ENCODE measurements around the gene HTRA2.

HTRA2 gene

GRCh38 chr2:74505448-74506246, 24.1 kb upstream of the HTRA2 start:
- ATAC-seq (replicated peaks) (no peak), DNase-seq (no peak)
- H3K27ac Mint-ChIP-seq, result no peak overlapping the region
- peaks cover 38 to 39% of the 10 kb centered on the region in 2 donors for H3K36me3 Mint-ChIP-seq
- peak overlapping the region; percentile 71 to 98 for H3K4me3 Mint-ChIP-seq
- H3K9me3 Mint-ChIP-seq, result no peaks in the 10 kb centered on the region
- peaks cover 41 to 49% of the 10 kb centered on the region in 2 donors for H3K27me3 Mint-ChIP-seq
- H3K4me1 Mint-ChIP-seq, result peaks cover 49 to 76% of the 10 kb centered on the region in 2 donors

GRCh38 chr2:74507145-74507925, 22.4 kb upstream of the HTRA2 start, which contains the start of gene PCGF1:
Gene PCGF1 (minus strand): TSS chr2:74507695. CDS start chr2:74507668, 27 bp downstream.
- peaks cover 43 to 65% of the 10 kb centered on the region in 2 donors for H3K4me1 Mint-ChIP-seq
- peak; percentile 92 for ATAC-seq (replicated peaks)
- H3K27ac Mint-ChIP-seq, result peak within 1 kb of the TSS; percentile 100
- H3K9me3 Mint-ChIP-seq, result no peaks in the 10 kb centered on the region
- peaks cover 38 to 49% of the 10 kb centered on the region in 2 donors for H3K27me3 Mint-ChIP-seq
- DNase-seq, result peak; percentile 97
- peak within 1 kb of the TSS; percentile 98 to 99 for H3K4me3 Mint-ChIP-seq
- peaks cover 35 to 38% of the 10 kb centered on the region in 2 donors for H3K36me3 Mint-ChIP-seq

- H3K27ac Mint-ChIP-seq, result peak overlapping the region; percentile 100
- no peaks in the 10 kb centered on the region for H3K9me3 Mint-ChIP-seq
- ATAC-seq (replicated peaks) (peak; percentile 15 to 30), DNase-seq (no peak)
- peaks cover 35 to 38% of the 10 kb centered on the region in 2 donors for H3K36me3 Mint-ChIP-seq
- H3K4me3 Mint-ChIP-seq, result peak overlapping the region; percentile 98 to 99
- H3K27me3 Mint-ChIP-seq, result peaks cover 40 to 49% of the 10 kb centered on the region in 2 donors
- peaks cover 40 to 58% of the 10 kb centered on the region in 2 donors for H3K4me1 Mint-ChIP-seq
Observed at GRCh38 chr2:74507926-74508520, 21.7 kb upstream of the HTRA2 start.

- Mint-ChIP-seq H3K27me3 (peaks cover 35 to 55% of the 10 kb centered on the region in 2 donors), H3K4me1 (peaks cover 26 to 40% of the 10 kb centered on the region in 2 donors), H3K27ac (no peak overlapping the region), H3K4me3 (peak overlapping the region in 1 of 2 donors; percentile 23), H3K9me3 (no peaks in the 10 kb centered on the region), H3K36me3 (peaks cover 19 to 23% of the 10 kb centered on the region in 2 donors)
- no peak for DNase-seq
- ATAC-seq (replicated peaks), result no peak
Observed at GRCh38 chr2:74510272-74510671, 19.5 kb upstream of the HTRA2 start.

GRCh38 chr2:74511104-74511989, 18.4 kb upstream of the HTRA2 start:
- H3K27ac Mint-ChIP-seq, result no peak overlapping the region
- ATAC-seq (replicated peaks) (no peak), DNase-seq (no peak)
- H3K9me3 Mint-ChIP-seq, result peaks cover 0 to under 1% of the 10 kb centered on the region in 2 donors
- H3K4me3 Mint-ChIP-seq, result no peak overlapping the region
- H3K27me3 Mint-ChIP-seq, result peaks cover 44 to 65% of the 10 kb centered on the region in 2 donors
- H3K4me1 Mint-ChIP-seq, result peaks cover 25 to 42% of the 10 kb centered on the region in 2 donors
- peaks cover 12 to 18% of the 10 kb centered on the region in 2 donors for H3K36me3 Mint-ChIP-seq

GRCh38 chr2:74512744-74513604, 16.8 kb upstream of the HTRA2 start:
- DNase-seq, result no peak
- H3K4me1 Mint-ChIP-seq, result peaks cover 22 to 36% of the 10 kb centered on the region in 2 donors
- peaks cover 3 to 4% of the 10 kb centered on the region in 2 donors for H3K9me3 Mint-ChIP-seq
- no peak for ATAC-seq (replicated peaks)
- H3K4me3 Mint-ChIP-seq, result peak overlapping the region; percentile 56 to 63
- peak overlapping the region; percentile 62 for H3K27ac Mint-ChIP-seq
- peaks cover 61 to 82% of the 10 kb centered on the region in 2 donors for H3K27me3 Mint-ChIP-seq
- H3K36me3 Mint-ChIP-seq, result peaks cover 6 to 15% of the 10 kb centered on the region in 2 donors

- H3K27me3 Mint-ChIP-seq, result peaks cover 69 to 90% of the 10 kb centered on the region in 2 donors
- peak overlapping the region; percentile 47 for H3K27ac Mint-ChIP-seq
- peaks cover 6 to 16% of the 10 kb centered on the region in 2 donors for H3K36me3 Mint-ChIP-seq
- H3K4me1 Mint-ChIP-seq, result peaks cover 16 to 28% of the 10 kb centered on the region in 2 donors
- peak overlapping the region; percentile 56 to 63 for H3K4me3 Mint-ChIP-seq
- ATAC-seq (replicated peaks) (peak in 1 of 2 donors; percentile 18), DNase-seq (no peak)
- peaks cover 3 to 4% of the 10 kb centered on the region in 2 donors for H3K9me3 Mint-ChIP-seq
Observed at GRCh38 chr2:74513605-74514367, 15.9 kb upstream of the HTRA2 start.

- Mint-ChIP-seq H3K36me3 (peaks cover 6 to 19% of the 10 kb centered on the region in 2 donors), H3K27ac (peak within 1 kb of the TSS; percentile 79), H3K27me3 (peaks cover 76 to 95% of the 10 kb centered on the region in 2 donors), H3K4me3 (peak within 1 kb of the TSS; percentile 71 to 80), H3K4me1 (peaks cover 16 to 26% of the 10 kb centered on the region in 2 donors), H3K9me3 (peaks cover 3 to 4% of the 10 kb centered on the region in 2 donors)
- DNase-seq (no peak), ATAC-seq (replicated peaks) (peak; percentile 15 to 28)
Observed at GRCh38 chr2:74514368-74515270, 15.1 kb upstream of the HTRA2 start, which contains the start of gene TLX2. Gene TLX2 (plus strand): TSS chr2:74514450. CDS start chr2:74514807, 357 bp downstream.

GRCh38 chr2:74515271-74515980, 14.3 kb upstream of the HTRA2 start:
- peak in 1 of 2 donors; percentile 6 for ATAC-seq (replicated peaks)
- Mint-ChIP-seq H3K36me3 (peaks cover 7 to 26% of the 10 kb centered on the region in 2 donors), H3K27ac (peak overlapping the region; percentile 79), H3K9me3 (peaks cover 3 to 4% of the 10 kb centered on the region in 2 donors), H3K4me3 (peak overlapping the region; percentile 71 to 80), H3K4me1 (peaks cover 16 to 23% of the 10 kb centered on the region in 2 donors), H3K27me3 (peaks cover 83 to 98% of the 10 kb centered on the region in 2 donors)
- DNase-seq, result no peak

- ATAC-seq (replicated peaks) (peak; percentile 73 to 84), DNase-seq (peak; percentile 57)
- Mint-ChIP-seq H3K36me3 (peaks cover 9 to 26% of the 10 kb centered on the region in 2 donors), H3K9me3 (peaks cover 3 to 4% of the 10 kb centered on the region in 2 donors), H3K4me3 (peak overlapping the region; percentile 78 to 80), H3K27ac (peak overlapping the region; percentile 42), H3K27me3 (peaks cover 85 to 95% of the 10 kb centered on the region in 2 donors), H3K4me1 (peaks cover 16 to 23% of the 10 kb centered on the region in 2 donors)
Observed at GRCh38 chr2:74515981-74516633, 13.6 kb upstream of the HTRA2 start.
